ENCODE data around the gene DENND6A.
"Not testable (repeated sequence)": the region's sequence is repeated elsewhere in the genome, so short reads cannot be mapped to it uniquely, and the experiment has no call there.

Gene DENND6A

DNA sequence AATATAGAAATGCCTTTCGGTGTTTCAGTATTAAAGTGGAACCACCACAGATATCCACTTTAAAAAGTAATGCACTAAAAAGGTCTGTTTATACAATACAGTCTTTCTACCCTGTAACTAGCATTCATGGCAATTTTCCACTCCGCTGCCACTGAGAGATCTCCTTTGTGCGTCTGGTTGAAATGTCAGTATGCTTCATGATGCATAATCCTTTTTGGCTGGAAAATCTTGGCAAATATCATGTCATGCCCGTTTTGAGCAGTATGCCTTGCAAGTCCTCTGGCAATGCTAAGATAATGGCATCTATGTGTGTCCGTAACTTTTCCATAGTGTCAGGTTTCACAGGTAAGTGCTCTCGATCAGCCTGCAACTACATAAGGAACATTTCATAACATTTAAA, 64.9 kb downstream of the DENND6A start:
- Mint-ChIP-seq H3K27ac (no peak overlapping the region), H3K27me3 (no peaks in the 10 kb centered on the region), H3K4me3 (no peak overlapping the region), H3K4me1 (ENCODE audit: low read depth) (no peaks in the 10 kb centered on the region), H3K9me3 (ENCODE audit: low read depth) (no peaks in the 10 kb centered on the region), H3K36me3 (peaks cover 8% of the 10 kb centered on the region)

DNA sequence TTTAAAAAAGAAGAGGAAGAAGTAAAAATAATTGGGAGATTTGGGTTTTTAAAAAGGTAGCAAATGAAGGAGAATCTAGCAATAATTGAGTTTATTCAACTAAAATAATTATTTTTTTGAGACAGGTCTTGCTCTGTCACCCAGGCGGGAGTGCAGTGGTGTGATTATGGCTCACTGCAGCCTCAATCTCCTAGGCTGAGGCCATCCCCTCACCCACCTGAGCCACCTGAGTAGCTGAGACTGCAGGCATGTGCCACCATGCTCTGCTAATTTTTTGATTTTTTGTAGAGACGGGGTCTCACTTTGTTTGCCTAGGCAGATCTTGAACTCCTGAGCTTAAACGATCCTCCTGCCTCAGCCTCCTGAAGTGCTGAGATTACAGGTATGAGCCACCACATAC, 68.1 kb downstream of the DENND6A start:
- no peaks in the 10 kb centered on the region for H3K9me3 Mint-ChIP-seq (ENCODE audit: low read depth)
- H3K27ac Mint-ChIP-seq: peak overlapping the region; percentile 55
- no peaks in the 10 kb centered on the region for H3K27me3 Mint-ChIP-seq
- no peaks in the 10 kb centered on the region for H3K4me1 Mint-ChIP-seq (ENCODE audit: low read depth)
- no peak overlapping the region for H3K4me3 Mint-ChIP-seq
- peaks cover 6% of the 10 kb centered on the region for H3K36me3 Mint-ChIP-seq

DNA sequence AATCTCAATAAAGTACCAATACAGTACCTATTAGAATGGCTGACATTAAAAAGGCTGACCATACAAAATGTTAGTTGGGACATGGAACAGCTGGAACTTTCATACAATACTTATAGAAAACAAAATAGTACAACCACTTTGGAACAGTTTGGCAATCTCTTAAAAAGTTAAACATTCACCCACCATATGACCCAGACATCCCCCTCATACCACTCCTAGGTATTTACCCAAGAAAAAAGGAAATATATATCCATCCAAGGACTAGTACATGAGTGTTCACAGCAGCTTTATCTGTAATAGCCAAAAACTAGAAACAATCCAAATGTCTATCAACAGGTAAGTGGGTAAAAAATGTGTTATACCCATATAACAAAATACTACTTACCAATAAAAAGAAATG, 70.5 kb downstream of the DENND6A start:
- Mint-ChIP-seq H3K4me1 (ENCODE audit: low read depth) (no peaks in the 10 kb centered on the region), H3K9me3 (ENCODE audit: low read depth) (no peaks in the 10 kb centered on the region), H3K4me3 (no peak overlapping the region), H3K27me3 (no peaks in the 10 kb centered on the region), H3K36me3 (peaks cover 6% of the 10 kb centered on the region), H3K27ac (no peak overlapping the region)

DNA sequence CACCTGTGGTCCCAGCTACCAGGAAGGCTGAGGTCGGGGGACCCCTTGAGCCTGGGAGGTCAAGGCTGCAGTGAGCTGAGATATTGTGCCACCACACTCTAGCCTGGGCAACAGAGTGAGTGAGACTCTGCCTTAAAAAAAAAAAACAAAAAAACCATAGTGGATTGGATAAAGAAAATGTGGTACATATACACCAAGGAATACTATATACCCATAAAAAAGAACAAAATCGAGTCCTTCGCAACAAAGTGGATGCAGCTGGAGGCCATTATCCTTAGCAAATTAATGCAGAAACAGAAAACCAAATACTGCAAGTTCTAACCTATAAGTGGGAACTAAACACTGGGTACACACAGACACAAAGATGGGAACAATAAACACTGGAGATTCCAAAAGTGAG, 75.1 kb downstream of the DENND6A start:
- Mint-ChIP-seq H3K27me3 (no peaks in the 10 kb centered on the region), H3K4me1 (ENCODE audit: low read depth) (no peaks in the 10 kb centered on the region), H3K4me3 (no peak overlapping the region), H3K36me3 (peaks cover 2% of the 10 kb centered on the region), H3K9me3 (ENCODE audit: low read depth) (no peaks in the 10 kb centered on the region), H3K27ac (no peak overlapping the region)

DNA sequence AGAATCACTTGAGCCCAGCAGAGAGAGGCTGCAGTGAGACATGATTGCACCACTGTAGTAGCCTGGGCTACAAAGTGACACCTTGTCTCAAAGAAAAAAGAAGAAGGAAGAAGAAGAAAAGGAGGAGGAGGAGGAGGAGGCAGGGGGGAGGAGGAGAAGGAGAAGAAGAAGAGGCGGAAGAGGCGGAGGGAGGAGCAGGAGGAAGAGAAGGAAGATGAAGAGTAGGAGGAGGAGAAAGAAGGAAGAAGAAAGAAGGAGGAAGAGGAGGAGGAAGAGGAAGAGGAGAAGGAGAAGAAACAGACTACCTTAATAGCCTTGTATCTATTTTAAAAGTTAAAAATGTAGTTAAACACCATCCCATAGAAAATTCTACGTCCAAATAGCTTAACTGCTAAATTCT, 76.6 kb downstream of the DENND6A start:
- Mint-ChIP-seq H3K27me3 (no peaks in the 10 kb centered on the region), H3K9me3 (ENCODE audit: low read depth) (no peaks in the 10 kb centered on the region), H3K27ac (no peak overlapping the region), H3K4me3 (no peak overlapping the region), H3K4me1 (ENCODE audit: low read depth) (peaks cover 1% of the 10 kb centered on the region), H3K36me3 (peaks cover 2% of the 10 kb centered on the region)

DNA sequence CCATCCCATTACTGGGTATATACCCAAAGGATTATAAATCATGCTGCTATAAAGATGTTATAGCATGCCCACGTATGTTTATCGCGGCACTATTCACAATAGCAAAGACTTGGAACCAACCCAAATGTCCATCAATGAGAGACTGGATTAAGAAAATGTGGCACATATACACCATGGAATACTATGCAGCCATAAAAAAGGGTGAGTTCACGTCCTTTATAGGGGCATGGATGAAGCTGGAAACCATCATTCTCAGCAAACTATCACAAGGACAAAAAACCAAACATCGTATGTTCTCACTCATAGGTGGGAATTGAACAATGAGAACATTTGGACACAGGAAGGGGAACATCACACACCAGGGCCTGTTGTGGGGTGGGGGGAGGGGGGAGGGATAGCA, 81.0 kb downstream of the DENND6A start:
- not testable (repeated sequence) for H3K4me3 Mint-ChIP-seq; H3K27ac Mint-ChIP-seq; H3K27me3 Mint-ChIP-seq; H3K9me3 Mint-ChIP-seq (ENCODE audit: low read depth); H3K4me1 Mint-ChIP-seq (ENCODE audit: low read depth)
- H3K36me3 Mint-ChIP-seq: peaks cover 12% of the 10 kb centered on the region

DNA sequence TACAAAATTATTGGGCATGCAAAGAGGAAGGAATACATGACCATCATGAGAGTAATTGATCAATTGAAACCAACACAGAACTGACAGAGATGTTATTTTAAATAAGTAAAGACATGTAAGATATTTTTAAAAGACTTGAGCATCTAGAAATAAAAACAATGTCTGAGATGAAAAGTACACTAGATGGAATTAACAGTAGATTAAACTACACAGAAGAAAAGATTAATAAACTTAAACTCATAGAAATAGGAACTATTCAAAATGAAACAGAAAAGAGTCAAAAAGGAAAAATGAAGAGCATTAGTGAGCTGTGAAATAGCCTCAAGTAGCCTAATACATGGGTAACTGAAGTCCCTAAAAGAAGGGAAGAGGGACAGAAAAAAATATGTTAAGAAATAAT, 87.2 kb downstream of the DENND6A start:
- H3K36me3 Mint-ChIP-seq: peaks cover 29% of the 10 kb centered on the region
- peaks cover 3% of the 10 kb centered on the region for H3K9me3 Mint-ChIP-seq (ENCODE audit: low read depth)
- no peak overlapping the region for H3K27ac Mint-ChIP-seq
- H3K27me3 Mint-ChIP-seq: no peaks in the 10 kb centered on the region
- H3K4me1 Mint-ChIP-seq (ENCODE audit: low read depth): peaks cover 5% of the 10 kb centered on the region
- H3K4me3 Mint-ChIP-seq: no peak overlapping the region

DNA sequence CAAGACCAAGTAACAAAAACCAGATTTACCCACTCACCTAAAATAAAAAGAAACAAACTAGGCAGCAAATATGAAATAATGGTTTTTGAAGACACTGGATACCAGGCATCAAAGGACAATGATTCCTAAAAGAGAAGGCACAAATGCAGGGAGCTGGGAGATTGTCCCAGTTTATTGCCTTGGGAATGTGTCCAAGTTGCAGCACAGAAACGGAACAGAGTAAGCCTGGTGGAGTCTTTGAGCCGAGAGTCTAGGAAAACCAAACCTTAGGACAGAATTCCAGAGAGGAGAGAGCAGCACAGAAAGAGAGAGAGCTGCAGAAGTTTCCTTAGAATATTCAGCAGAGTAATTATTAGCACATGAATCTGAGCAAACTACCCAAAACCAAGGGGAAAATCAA, 87.9 kb downstream of the DENND6A start:
- Mint-ChIP-seq H3K4me3 (no peak overlapping the region), H3K4me1 (ENCODE audit: low read depth) (peaks cover 5% of the 10 kb centered on the region), H3K27me3 (no peaks in the 10 kb centered on the region), H3K36me3 (peaks cover 29% of the 10 kb centered on the region), H3K27ac (no peak overlapping the region), H3K9me3 (ENCODE audit: low read depth) (peaks cover 3% of the 10 kb centered on the region)

DNA sequence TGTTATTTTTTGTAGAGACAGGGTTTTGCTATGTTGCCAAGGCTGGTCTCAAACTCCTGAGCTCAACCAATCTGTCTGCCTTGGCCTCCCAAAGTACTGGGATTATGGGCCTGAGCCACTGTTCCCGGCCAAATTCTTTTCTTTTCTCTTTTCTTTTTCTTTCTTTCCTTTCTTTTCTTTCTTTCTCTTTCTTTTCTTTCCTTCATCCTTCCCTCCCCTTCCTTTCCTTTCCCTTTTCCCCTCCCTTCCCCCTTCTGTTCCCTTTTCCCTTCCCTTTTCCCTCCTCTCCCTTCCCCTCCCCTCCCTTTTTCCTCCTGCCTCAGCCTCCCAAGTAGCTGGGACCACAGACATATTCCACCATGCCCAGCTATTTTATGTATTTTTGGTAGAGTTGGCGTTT, 92.7 kb downstream of the DENND6A start:
- Mint-ChIP-seq H3K36me3 (peaks cover 12% of the 10 kb centered on the region), H3K27ac (peak overlapping the region; percentile 3), H3K4me3 (no peak overlapping the region), H3K27me3 (no peaks in the 10 kb centered on the region), H3K4me1 (ENCODE audit: low read depth) (peaks cover 21% of the 10 kb centered on the region), H3K9me3 (ENCODE audit: low read depth) (no peaks in the 10 kb centered on the region)

DNA sequence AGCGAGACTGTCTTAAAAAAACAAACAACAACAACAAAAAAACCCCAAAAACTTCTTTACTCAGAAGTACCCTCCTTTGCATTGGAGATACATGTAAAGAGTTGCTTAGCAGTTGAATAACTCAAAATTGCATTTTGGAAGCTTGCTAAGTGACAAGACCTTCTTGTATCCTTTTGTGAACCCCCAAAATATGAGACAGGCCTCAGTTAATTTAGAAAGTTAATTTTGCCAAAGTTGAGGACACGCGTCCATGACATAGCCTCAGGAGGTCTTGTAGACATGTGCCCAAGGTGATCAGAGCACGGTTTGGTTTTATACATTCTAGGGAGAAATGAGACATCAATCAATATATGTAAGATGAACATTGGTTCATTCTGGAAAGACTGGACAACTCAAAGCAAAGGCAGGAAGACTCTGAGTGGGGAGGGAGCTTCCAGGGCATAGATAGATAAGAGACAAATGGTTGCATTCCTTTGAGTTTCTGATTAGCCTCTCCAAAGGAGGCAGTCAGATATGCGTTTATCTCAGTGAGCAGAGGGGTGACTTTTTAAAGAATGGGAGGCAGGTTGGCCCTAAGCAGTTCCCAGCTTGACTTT, 94.0 kb downstream of the DENND6A start:
- H3K27ac Mint-ChIP-seq: peak overlapping the region; percentile 100
- no peaks in the 10 kb centered on the region for H3K27me3 Mint-ChIP-seq
- no peaks in the 10 kb centered on the region for H3K9me3 Mint-ChIP-seq (ENCODE audit: low read depth)
- peaks cover 32% of the 10 kb centered on the region for H3K4me1 Mint-ChIP-seq (ENCODE audit: low read depth)
- H3K4me3 Mint-ChIP-seq: peak overlapping the region; percentile 99
- peaks cover 7% of the 10 kb centered on the region for H3K36me3 Mint-ChIP-seq

DNA sequence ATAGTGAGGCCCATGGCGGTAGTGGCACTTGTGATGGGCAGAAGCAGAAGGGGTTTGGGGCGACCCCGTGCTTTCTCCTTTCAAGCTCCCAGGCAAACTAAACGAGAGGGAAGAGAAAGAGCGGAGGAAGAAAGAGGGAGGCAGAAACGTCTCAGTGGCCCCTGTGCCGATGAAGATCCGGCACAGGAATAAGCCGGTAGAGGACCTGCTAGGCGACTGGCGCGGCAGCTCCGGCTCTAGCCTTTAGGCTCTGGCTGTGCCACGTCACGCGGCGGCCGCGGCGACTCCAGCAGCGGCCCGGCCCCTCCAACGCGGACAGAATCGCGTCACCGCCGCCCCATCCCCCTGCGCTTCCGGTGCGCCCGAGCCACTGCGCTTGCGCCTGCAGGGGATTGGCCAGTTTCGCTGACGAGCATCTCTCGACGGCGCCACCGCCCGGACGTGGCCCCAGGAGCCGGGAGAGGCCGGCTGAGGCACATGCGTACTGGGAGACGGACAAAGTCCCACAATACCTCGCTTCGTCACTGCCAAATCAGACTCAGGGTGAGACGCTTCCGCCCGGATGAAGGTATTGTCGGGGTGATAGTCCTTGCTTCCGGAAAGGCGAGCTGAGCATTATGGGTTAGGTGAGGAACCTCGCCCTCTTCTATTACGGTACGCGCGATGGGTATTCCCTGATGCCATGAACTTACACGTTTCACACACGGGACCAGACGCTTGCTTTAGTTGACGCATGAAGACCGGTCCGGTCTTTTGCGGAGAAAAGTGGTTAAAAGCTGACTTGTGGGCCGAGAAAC, 95.6 kb downstream of the DENND6A start, which contains the start of gene ARF4:
Gene ARF4, minus strand, starts transcription at position 218 of the 797 bp plus-strand sequence. Its CDS starts 204 bp downstream, at position 14.
- H3K27ac Mint-ChIP-seq: peak within 1 kb of the TSS; percentile 100
- H3K36me3 Mint-ChIP-seq: peaks cover 6% of the 10 kb centered on the region
- peaks cover 42% of the 10 kb centered on the region for H3K4me1 Mint-ChIP-seq (ENCODE audit: low read depth)

DNA sequence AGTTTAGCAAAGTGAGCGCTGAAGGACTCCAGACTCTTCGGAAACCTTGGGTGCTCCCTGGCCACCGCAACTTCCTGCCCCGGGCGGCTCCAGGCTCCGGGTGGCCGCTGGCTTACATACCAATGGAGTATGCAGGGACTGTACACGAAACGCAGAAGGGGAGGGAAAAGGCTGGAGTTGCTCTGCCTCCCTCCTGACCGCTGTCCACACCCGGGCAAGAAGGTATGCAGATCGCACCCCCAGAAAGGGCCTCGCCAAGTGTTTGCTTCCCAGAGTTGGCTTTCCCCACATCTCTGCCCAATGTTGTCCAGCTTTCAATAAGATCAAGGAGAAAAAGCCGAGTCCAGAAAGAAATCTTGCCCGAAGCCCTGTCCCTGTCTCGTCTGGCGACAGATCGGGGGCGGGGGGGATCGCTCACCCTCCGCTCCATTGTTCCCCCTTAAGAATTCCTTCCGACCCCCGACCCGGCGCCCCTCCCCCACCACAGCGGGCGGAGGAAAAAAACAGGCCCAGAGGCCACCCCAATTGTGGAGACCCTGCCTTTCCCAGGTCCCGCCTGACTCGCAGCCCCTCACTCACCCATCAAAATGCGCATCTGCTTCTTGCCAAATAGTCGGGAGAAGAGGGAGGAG, 96.3 kb downstream of the DENND6A start:
- Mint-ChIP-seq H3K9me3 (ENCODE audit: low read depth) (no peaks in the 10 kb centered on the region), H3K4me1 (ENCODE audit: low read depth) (peaks cover 43% of the 10 kb centered on the region)

More for the DNA sequence above, 95.6 kb downstream of the DENND6A start, which contains the start of gene ARF4:
- Mint-ChIP-seq H3K4me3 (peak within 1 kb of the TSS; percentile 99), H3K27me3 (no peaks in the 10 kb centered on the region), H3K9me3 (ENCODE audit: low read depth) (no peaks in the 10 kb centered on the region)

DNA sequence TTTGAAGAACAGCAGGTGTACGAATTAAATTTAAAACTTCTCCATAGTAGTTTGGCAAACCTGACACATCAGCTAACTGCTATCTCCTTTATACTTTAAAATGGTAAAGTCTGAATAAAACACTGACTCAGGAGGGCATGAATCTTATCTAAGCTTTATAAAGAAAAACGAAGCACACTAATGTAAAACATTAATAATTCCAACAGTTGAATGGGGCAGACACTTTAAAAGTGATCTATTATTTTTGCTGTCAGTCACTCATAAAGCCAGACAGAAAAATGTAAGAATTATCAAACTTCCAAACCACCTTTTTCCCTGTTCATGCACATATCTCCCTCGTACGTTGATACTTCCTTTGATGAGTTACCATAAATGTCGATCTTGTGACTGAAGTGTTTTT, 98.3 kb downstream of the DENND6A start:
- Mint-ChIP-seq H3K27me3 (no peaks in the 10 kb centered on the region), H3K9me3 (ENCODE audit: low read depth) (no peaks in the 10 kb centered on the region), H3K4me3 (peak overlapping the region; percentile 99), H3K36me3 (peaks cover 6% of the 10 kb centered on the region), H3K27ac (peak overlapping the region; percentile 37), H3K4me1 (ENCODE audit: low read depth) (peaks cover 48% of the 10 kb centered on the region)

More for the DNA sequence above, 96.3 kb downstream of the DENND6A start:
- H3K4me3 Mint-ChIP-seq: peak overlapping the region; percentile 99
- peak overlapping the region; percentile 100 for H3K27ac Mint-ChIP-seq
- no peaks in the 10 kb centered on the region for H3K27me3 Mint-ChIP-seq
- peaks cover 3% of the 10 kb centered on the region for H3K36me3 Mint-ChIP-seq

DNA sequence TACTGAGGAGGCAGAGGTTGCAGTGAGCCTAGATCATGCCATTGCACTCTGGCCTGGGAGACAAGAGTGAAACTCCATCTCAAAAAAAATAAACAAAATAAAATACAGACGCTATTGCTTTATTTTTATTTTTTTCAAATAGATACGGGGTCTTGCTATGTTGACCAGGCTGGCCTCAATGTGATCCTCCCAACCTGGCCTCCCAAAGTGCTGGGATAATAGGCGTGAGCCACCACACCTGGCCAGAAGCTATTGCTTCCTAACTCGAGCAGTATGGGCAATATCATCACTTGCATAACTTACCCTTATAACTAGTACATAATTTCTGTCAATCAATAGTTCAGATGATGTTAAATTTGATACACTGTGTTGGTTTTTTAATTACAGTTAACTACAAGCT, 98.7 kb downstream of the DENND6A start:
- no peaks in the 10 kb centered on the region for H3K9me3 Mint-ChIP-seq (ENCODE audit: low read depth)
- H3K27me3 Mint-ChIP-seq: no peaks in the 10 kb centered on the region
- H3K4me3 Mint-ChIP-seq: peak overlapping the region; percentile 99
- H3K36me3 Mint-ChIP-seq: peaks cover 6% of the 10 kb centered on the region
- H3K4me1 Mint-ChIP-seq (ENCODE audit: low read depth): peaks cover 43% of the 10 kb centered on the region
- H3K27ac Mint-ChIP-seq: peak overlapping the region; percentile 37

DNA sequence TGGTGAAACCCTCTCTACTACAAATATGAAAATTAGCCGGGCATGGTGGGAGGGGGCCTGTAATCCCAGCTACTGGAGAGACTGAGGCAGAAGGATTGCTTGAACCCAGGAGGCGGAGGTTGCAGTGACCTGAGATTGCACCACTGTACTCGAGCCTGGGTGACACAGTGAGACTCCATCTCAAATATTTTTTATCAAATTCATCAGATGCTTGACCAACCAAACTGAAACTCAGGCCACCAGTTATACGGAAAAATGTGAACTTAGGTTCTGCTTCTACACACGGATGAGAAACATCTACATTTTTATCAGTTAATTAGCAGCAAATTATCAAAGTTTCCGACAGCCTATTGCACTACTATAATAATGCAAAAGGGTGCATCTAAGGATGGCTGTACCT, 100.6 kb downstream of the DENND6A start:
- Mint-ChIP-seq H3K27ac (no peak overlapping the region), H3K9me3 (ENCODE audit: low read depth) (no peaks in the 10 kb centered on the region), H3K4me3 (no peak overlapping the region), H3K4me1 (ENCODE audit: low read depth) (peaks cover 41% of the 10 kb centered on the region), H3K27me3 (no peaks in the 10 kb centered on the region), H3K36me3 (peaks cover 3% of the 10 kb centered on the region)
